HL-60 (cell line): ENCODE results near the gene SEC16B.

Experiments
- GABPA ChIP-seq: IDR thresholded peaks from 2 replicates; pipeline ENCODE4 v1.6.1; 2012; ENCODE audit warnings: low read depth
- POLR2AphosphoS5 ChIP-seq: IDR thresholded peaks from 2 replicates; pipeline ENCODE4 v1.6.1; 2012; ENCODE audit warnings: low read depth
- SPI1 ChIP-seq: IDR thresholded peaks from 2 replicates; pipeline ENCODE4 v1.6.1; 2012; ENCODE audit warnings: low read depth, mild to moderate bottlenecking, borderline replicate concordance
- TF ChIP-seq, protein P1 (sequence below): IDR thresholded peaks from 2 replicates; pipeline ENCODE4 v1.6.1; 2012; ENCODE audit warnings: low read depth; ENCODE audit not compliant: insufficient replicate concordance
- TF ChIP-seq, protein P2 (sequence below): IDR thresholded peaks from one replicate; pipeline ENCODE4 v1.5.1; 2011; ENCODE audit warnings: low read length, control low read depth, inconsistent platforms; ENCODE audit not compliant: insufficient read depth

DNA sequence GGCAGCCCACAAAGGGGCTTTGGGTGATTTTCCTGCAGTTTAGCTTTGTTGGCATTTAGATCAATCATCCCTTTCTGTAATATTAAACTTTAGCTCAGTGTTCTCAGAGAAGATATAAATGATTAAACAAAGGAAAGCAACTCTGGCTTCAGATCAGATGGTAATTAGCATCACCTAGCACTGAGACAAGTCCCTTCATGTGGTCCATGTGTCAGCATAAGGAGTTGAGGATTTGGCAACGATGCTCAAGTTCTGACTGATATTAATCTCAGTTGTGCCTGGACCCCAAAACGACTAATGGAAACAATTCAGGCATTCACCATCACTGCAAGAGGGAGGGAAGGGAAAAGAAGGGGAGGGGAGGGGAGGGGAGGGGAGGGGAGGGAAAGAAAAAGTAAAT, 60.4 kb downstream of the SEC16B start:
- TF ChIP-seq, protein P1, sequence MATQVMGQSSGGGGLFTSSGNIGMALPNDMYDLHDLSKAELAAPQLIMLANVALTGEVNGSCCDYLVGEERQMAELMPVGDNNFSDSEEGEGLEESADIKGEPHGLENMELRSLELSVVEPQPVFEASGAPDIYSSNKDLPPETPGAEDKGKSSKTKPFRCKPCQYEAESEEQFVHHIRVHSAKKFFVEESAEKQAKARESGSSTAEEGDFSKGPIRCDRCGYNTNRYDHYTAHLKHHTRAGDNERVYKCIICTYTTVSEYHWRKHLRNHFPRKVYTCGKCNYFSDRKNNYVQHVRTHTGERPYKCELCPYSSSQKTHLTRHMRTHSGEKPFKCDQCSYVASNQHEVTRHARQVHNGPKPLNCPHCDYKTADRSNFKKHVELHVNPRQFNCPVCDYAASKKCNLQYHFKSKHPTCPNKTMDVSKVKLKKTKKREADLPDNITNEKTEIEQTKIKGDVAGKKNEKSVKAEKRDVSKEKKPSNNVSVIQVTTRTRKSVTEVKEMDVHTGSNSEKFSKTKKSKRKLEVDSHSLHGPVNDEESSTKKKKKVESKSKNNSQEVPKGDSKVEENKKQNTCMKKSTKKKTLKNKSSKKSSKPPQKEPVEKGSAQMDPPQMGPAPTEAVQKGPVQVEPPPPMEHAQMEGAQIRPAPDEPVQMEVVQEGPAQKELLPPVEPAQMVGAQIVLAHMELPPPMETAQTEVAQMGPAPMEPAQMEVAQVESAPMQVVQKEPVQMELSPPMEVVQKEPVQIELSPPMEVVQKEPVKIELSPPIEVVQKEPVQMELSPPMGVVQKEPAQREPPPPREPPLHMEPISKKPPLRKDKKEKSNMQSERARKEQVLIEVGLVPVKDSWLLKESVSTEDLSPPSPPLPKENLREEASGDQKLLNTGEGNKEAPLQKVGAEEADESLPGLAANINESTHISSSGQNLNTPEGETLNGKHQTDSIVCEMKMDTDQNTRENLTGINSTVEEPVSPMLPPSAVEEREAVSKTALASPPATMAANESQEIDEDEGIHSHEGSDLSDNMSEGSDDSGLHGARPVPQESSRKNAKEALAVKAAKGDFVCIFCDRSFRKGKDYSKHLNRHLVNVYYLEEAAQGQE, result no peak
- TF ChIP-seq POLR2AphosphoS5 (no peak), GABPA (no peak), SPI1 (no peak)
- TF ChIP-seq, protein P2, sequence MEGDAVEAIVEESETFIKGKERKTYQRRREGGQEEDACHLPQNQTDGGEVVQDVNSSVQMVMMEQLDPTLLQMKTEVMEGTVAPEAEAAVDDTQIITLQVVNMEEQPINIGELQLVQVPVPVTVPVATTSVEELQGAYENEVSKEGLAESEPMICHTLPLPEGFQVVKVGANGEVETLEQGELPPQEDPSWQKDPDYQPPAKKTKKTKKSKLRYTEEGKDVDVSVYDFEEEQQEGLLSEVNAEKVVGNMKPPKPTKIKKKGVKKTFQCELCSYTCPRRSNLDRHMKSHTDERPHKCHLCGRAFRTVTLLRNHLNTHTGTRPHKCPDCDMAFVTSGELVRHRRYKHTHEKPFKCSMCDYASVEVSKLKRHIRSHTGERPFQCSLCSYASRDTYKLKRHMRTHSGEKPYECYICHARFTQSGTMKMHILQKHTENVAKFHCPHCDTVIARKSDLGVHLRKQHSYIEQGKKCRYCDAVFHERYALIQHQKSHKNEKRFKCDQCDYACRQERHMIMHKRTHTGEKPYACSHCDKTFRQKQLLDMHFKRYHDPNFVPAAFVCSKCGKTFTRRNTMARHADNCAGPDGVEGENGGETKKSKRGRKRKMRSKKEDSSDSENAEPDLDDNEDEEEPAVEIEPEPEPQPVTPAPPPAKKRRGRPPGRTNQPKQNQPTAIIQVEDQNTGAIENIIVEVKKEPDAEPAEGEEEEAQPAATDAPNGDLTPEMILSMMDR, result no peak
